Tibial artery (tissue), 4 donors: Measurements from ENCODE around the gene ITPR1.

Experiments used
- DNase-seq, 2 donors: peaks; one replicate each; pipeline ENCODE4 v3.0.0-alpha.2; 2019
- H3K27ac ChIP-seq, 2 donors: fragments of 200-600 bp; sonication (generic) in 1 of 2; 1 replicate in 1 of 2; 2 replicates in 1 of 2; pipeline ENCODE4 v1.5.1; 2018 to 2019; ENCODE audit warnings: mild to moderate bottlenecking in 1 of 2
- H3K27me3 ChIP-seq, 2 donors: fragments of 200-600 bp; sonication (generic) in 1 of 2; one replicate each; pipeline versions ENCODE4 v1.5.1 to v1.6.0; 2016 to 2019
- H3K36me3 ChIP-seq, 3 donors: fragments of 200-600 bp; sonication (generic) in 2 of 3; one replicate each; pipeline ENCODE4 v1.5.1; 2016 to 2019; ENCODE audit warnings: mild to moderate bottlenecking in 2 of 3
- H3K4me1 ChIP-seq, 4 donors: fragments of 200-600 bp; sonication (generic) in 2 of 4; 1 replicate in 3 of 4; 2 replicates in 1 of 4; pipeline ENCODE4 v1.5.1; 2016 to 2019
- H3K4me3 ChIP-seq, 2 donors: fragments of 200-600 bp; sonication (generic) in 1 of 2; 1 replicate in 1 of 2; 2 replicates in 1 of 2; pipeline ENCODE4 v1.5.1; 2018 to 2019; ENCODE audit warnings: mild to moderate bottlenecking in 2 of 2
- H3K9me3 ChIP-seq, 3 donors: fragments of 200-600 bp; sonication (generic) in 1 of 3; one replicate each; pipeline ENCODE4 v1.5.1; 2016 to 2019
- intact Hi-C: fragments of 100-400 bp; cut with DNase I; formaldehyde crosslinking; loops from one replicate; pipeline ENCODE4 v1.15.0; 2023; ENCODE audit warnings: low total_unique reads
- TF ChIP-seq, protein P1 (sequence below), 2 experiments: fragments of 200-600 bp in 1 of 2; fragments of 450-650 bp in 1 of 2; IDR thresholded peaks; one replicate each; pipeline ENCODE4 v1.5.1; 2017 to 2019; ENCODE audit warnings: antibody characterized with exemption in 2 of 2, mild to moderate bottlenecking in 1 of 2, moderate library complexity in 1 of 2

ITPR1 gene

GRCh38 chr3:4755566-4755965 lies 262.4 kb downstream of the ITPR1 start:
- TF ChIP-seq, protein P1, sequence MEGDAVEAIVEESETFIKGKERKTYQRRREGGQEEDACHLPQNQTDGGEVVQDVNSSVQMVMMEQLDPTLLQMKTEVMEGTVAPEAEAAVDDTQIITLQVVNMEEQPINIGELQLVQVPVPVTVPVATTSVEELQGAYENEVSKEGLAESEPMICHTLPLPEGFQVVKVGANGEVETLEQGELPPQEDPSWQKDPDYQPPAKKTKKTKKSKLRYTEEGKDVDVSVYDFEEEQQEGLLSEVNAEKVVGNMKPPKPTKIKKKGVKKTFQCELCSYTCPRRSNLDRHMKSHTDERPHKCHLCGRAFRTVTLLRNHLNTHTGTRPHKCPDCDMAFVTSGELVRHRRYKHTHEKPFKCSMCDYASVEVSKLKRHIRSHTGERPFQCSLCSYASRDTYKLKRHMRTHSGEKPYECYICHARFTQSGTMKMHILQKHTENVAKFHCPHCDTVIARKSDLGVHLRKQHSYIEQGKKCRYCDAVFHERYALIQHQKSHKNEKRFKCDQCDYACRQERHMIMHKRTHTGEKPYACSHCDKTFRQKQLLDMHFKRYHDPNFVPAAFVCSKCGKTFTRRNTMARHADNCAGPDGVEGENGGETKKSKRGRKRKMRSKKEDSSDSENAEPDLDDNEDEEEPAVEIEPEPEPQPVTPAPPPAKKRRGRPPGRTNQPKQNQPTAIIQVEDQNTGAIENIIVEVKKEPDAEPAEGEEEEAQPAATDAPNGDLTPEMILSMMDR (IDR thresholded peaks at IDR 0.05): no peak
- intact Hi-C loops: no loop called here
- H3K36me3 ChIP-seq: peaks cover 3 to 49% (median 12%) of the 10 kb centered on the region in 3 donors
- no peaks in the 10 kb centered on the region for H3K9me3 ChIP-seq
- peaks cover 0 to 33% (median 22%) of the 10 kb centered on the region in 4 donors for H3K4me1 ChIP-seq
- H3K4me3 ChIP-seq: no peak overlapping the region
- no peak overlapping the region for H3K27ac ChIP-seq
- no peak for DNase-seq
- no peaks in the 10 kb centered on the region for H3K27me3 ChIP-seq

DNA sequence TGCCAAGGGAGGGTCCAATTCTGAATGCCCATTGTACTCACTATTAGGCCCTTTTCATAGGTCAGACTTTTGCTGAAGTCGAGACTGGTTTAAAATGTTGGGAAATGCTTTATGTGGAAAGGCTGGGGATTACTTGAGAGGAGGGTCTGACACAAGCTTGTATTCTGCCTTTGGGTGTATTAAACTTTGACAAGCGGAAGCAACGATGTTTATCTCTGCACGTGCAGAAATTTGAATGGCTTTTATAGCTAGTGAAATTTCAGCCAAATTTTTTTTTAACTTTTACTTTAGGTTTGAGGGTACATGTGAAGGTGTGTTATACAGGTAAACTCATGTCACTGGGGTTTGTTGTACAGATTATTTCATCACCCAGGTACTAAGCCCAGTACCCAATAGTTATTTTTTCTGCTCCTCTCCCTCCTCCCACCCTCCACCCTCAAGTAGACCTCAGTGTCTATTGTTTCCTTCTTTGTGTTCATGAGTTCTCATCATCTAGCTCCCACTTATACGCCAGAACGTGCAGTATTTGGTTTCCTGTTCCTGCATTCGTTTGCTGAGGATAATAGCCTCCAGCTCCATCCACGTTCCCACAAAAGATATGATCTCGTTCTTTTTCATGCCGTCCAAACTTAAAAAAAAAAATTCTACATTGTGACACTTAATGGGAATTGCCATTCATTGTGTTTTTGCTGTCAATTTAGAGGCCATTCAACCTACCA lies 263.1 kb downstream of the ITPR1 start:
- H3K9me3 ChIP-seq: no peaks in the 10 kb centered on the region
- H3K36me3 ChIP-seq: peaks cover 9 to 54% (median 17%) of the 10 kb centered on the region in 3 donors
- peaks cover 0 to 26% (median 15%) of the 10 kb centered on the region in 4 donors for H3K4me1 ChIP-seq
- no peak for DNase-seq
- no peak overlapping the region for H3K27ac ChIP-seq
- H3K27me3 ChIP-seq: no peaks in the 10 kb centered on the region
- intact Hi-C loops: no loop called here
- TF ChIP-seq, protein P1 (IDR thresholded peaks at IDR 0.05): no peak
- no peak overlapping the region for H3K4me3 ChIP-seq

DNA sequence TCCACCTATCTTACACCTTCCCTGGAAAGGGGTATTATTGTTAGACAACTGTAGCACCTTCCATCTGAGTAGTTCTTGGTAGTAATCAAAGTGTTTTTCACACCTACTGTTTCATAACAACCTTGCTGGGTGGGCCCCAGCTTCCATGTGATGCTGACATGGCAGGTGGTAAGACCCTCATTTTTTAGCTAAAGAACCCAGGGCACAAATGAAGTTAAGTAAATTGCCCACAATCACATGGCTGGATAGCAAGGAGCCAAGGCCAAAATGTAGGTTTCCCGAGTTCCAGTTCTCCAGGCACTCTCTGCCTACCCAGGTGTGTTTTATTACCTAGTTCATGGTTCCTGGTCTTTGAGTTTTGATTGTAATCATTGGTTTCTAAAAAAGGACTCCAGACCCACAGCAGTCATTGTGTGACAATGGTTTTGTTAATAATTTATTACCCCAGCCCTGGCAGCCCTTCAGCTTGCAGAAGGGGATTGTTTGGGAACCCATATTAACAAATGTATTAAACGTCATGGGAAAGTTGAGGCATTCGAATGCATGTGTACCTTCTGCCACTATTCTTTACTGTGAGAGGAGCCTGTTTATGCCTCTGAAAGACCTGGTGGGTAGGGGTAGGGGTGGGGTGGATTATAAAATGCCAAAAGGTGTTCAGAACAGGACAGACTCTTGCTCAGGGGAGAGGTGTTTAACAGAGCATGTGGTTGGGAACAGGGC lies 263.9 kb downstream of the ITPR1 start:
- H3K27ac ChIP-seq: no peak overlapping the region
- no peak for DNase-seq
- intact Hi-C loops: no loop called here
- H3K27me3 ChIP-seq: no peaks in the 10 kb centered on the region
- no peak overlapping the region for H3K4me3 ChIP-seq
- peaks cover 16 to 58% (median 17%) of the 10 kb centered on the region in 3 donors for H3K36me3 ChIP-seq
- H3K9me3 ChIP-seq: no peaks in the 10 kb centered on the region
- H3K4me1 ChIP-seq: peaks cover 0 to 18% (median 7%) of the 10 kb centered on the region in 4 donors
- TF ChIP-seq, protein P1 (IDR thresholded peaks at IDR 0.05): no peak

- Histone ChIP-seq H3K27ac (no peak overlapping the region), H3K4me3 (no peak overlapping the region), H3K4me1 (peaks cover 0 to 15% (median 5%) of the 10 kb centered on the region in 4 donors), H3K9me3 (no peaks in the 10 kb centered on the region), H3K36me3 (peaks cover 17 to 63% (median 17%) of the 10 kb centered on the region in 3 donors), H3K27me3 (no peaks in the 10 kb centered on the region)
- intact Hi-C loops: no loop called here
- no peak for DNase-seq
- TF ChIP-seq, protein P1 (IDR thresholded peaks at IDR 0.05): no peak
These were observed 264.6 kb downstream of the ITPR1 start for GRCh38 chr3:4757575-4758248.

DNA sequence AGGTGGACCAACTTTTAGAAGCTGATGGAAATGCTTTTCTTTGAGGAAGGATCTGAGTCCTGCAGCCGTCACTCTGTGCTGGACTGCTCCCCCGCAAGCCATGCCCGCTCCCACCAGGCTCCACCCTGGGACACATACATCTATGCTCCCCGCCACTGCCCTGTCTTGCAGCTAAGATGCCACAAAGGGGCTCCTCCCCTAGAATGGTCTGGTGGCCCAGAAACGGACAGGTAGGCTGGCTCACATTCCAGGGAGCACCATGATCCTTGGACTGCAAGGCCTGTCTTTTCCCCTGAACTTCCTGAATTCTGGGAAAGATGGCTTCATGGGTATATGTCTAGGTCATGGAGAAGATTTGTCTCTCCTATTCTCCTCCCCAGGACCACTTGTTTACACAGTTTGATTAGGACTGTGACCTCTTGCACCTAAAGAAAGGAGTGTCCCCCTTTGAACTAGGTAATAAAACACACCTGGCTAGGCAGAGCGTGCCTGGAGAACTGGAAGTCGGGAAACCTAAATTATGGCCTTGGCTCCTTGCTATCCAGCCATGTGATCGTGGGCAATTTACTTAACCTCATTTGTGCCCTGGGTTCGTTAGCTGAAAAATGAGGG lies 265.2 kb downstream of the ITPR1 start:
- no peak overlapping the region for H3K27ac ChIP-seq
- DNase-seq: no peak
- intact Hi-C loops: no loop called here

More for the DNA sequence above, 265.2 kb downstream of the ITPR1 start:
- peaks cover 0 to 15% (median 5%) of the 10 kb centered on the region in 4 donors for H3K4me1 ChIP-seq
- no peaks in the 10 kb centered on the region for H3K9me3 ChIP-seq
- H3K4me3 ChIP-seq: no peak overlapping the region
- H3K36me3 ChIP-seq: peaks cover 17 to 68% (median 21%) of the 10 kb centered on the region in 3 donors
- TF ChIP-seq, protein P1 (IDR thresholded peaks at IDR 0.05): no peak
- no peaks in the 10 kb centered on the region for H3K27me3 ChIP-seq
